GM12872 (cell line): ENCODE measurements around the gene NAMPT.

Experiments
- TF ChIP-seq, protein P1 (sequence below): IDR thresholded peaks from 3 replicates; pipeline ENCODE4 v1.5.1; 2011; ENCODE audit warnings: low read depth, mild to moderate bottlenecking, low read length, moderate library complexity; ENCODE audit not compliant: insufficient read depth

NAMPT gene

GRCh38 chr7:106206826-106207541 lies 77.8 kb downstream of the NAMPT start:
- TF ChIP-seq, protein P1, sequence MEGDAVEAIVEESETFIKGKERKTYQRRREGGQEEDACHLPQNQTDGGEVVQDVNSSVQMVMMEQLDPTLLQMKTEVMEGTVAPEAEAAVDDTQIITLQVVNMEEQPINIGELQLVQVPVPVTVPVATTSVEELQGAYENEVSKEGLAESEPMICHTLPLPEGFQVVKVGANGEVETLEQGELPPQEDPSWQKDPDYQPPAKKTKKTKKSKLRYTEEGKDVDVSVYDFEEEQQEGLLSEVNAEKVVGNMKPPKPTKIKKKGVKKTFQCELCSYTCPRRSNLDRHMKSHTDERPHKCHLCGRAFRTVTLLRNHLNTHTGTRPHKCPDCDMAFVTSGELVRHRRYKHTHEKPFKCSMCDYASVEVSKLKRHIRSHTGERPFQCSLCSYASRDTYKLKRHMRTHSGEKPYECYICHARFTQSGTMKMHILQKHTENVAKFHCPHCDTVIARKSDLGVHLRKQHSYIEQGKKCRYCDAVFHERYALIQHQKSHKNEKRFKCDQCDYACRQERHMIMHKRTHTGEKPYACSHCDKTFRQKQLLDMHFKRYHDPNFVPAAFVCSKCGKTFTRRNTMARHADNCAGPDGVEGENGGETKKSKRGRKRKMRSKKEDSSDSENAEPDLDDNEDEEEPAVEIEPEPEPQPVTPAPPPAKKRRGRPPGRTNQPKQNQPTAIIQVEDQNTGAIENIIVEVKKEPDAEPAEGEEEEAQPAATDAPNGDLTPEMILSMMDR, result no peak

DNA sequence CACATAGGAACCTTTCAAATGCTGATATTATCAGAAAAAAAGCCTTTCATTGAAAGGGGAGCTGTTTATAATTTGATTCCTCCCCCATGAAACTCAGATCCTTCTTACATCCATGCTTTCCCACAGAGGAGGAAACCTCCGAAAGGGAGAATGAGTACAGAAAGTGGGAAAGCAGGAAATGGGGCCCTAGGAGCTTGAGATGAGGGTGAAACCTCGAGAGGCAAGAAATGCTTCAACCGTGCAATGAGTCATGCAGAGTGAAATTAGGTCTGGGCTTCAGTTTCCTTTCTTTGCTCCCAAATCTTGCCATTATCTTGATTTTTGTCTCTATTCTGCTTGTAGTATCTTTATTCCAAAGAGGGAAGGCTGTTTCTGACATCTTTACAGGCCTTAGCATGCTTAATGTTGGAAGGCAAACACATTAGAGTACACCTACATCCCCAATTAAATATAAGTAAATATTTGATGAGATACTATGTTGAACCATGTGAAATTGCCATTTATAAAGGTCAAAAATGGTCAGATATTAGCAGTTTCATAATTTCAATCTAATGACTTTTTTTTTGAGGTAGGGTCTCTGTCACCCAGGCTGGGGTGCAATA lies 79.1 kb downstream of the NAMPT start:
- TF ChIP-seq, protein P1, result no peak

GRCh38 chr7:106203473-106203872 lies 81.3 kb downstream of the NAMPT start:
- TF ChIP-seq, protein P1, result no peak

DNA sequence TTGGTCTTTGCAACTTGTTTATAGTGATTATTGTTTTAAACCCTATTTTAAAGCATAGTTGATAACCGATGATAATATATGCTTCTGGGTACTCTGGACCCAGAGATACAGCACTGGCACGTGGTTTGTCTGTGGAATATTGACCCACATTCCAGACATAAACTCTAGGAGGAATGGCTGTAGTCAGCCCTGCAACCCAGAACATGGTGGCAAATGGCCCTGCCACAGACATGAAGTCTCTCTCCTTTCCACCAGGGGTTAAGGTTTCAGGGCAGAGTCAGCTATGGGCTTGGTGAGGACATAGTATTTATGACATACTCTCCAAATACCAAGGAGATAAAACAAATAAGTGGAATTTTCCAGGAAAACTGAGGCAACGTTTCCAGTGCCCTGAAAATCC lies 83.6 kb downstream of the NAMPT start:
- TF ChIP-seq, protein P1, result no peak

GRCh38 chr7:106199813-106200364 lies 84.9 kb downstream of the NAMPT start:
- TF ChIP-seq, protein P1, result no peak

- TF ChIP-seq, protein P1, result no peak
Measured at GRCh38 chr7:106199024-106199423, 85.8 kb downstream of the NAMPT start.
